GM19468 (cell line): Measurements from ENCODE around the gene SYN1.
"Not testable (repeated sequence)": the region's sequence is repeated elsewhere in the genome, so short reads cannot be mapped to it uniquely, and the experiment has no call there.

Experiments
- ATAC-seq: cut with Tn5 transposase; IDR thresholded peaks from one replicate; pipeline ENCODE4 v1.9.1; 2021; ENCODE audit warnings: mild to moderate bottlenecking, moderate library complexity, moderate number of reproducible peaks; ENCODE audit not compliant: unreplicated experiment; ENCODE audit errors: extremely low read depth

SYN1 gene

DNA sequence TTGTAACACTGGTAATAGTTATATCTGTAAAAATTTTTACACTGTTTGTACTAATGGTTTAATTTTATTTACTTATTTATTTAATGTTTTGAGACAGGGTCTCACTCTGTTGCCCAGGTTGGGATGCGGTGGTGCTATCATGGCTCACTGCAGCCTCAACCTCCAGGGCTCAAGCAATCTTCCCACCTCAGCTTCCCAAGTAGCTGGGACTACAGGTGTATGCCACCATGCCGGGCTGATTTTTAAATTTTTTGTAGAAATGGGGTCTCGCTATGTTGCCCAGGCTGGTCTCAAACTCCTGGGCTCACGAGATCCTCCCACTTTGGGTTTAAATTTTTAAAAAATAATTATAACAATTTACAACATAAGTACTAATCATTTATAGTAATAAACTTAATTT is 16.5 kb downstream of the SYN1 start:
- ATAC-seq, result not testable (repeated sequence)

DNA sequence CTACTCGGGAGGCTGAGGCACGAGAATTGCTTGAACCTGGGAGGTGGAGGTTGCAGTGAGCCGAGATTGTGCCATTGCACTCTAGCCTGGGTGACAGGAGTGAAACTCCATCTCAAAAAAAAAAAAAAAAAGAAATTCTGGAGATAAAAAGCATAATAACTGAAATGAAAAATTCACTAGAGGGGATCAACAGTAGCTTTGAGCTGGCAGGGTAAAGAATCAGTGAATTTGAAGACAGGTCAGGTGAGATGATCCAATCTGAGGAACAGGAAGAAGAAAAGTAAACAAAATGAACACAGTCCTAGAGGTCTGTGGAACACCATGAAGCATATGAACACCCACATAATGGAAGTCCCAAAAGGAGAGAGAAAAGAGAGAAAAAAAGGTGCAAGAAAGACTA is 22.4 kb downstream of the SYN1 start:
- ATAC-seq, result no peak

DNA sequence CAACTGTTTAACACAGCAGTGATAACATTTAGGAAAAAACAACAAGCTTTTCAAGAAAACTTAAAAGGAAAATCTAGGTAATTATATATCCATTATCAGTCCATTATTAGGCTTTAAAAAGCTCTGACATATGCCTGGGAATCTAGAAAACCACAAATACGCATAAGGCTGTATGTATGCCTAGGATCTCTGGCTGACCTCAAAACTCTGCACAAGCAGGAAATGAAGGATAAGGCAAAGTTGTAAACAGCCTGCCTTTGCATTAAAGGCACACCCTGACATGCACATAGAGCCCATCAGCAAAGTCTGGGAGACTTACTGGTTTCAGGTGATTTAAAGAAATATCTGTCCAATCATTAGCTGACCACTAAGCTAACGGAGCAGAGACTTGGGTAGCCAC is 23.4 kb downstream of the SYN1 start:
- ATAC-seq, result no peak

DNA sequence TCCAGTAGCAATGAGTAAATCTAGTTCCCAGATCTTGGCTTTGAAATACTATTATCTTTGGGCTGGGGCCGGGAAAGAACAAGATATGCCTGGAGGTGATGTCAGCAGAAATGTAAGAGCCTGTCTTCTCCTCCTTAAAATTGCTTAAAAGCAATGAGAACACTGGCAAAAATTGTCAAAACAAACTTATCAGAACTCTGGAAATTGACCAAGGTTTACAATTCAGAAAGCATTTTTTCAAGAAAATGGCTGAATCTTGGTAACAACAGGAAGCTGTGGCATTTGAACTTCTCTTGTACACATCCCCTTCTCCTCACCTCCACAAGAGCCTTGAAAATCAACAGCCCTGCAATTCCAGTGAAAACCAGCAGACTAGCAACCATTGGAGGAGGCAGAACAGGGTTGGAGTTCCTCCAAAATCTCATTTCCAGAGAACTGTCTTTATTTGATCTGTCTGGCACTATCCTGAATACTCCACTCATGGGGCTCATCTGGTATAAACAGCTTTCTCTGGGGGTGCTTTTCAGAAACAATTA is 23.9 kb downstream of the SYN1 start:
- ATAC-seq, result no peak

DNA sequence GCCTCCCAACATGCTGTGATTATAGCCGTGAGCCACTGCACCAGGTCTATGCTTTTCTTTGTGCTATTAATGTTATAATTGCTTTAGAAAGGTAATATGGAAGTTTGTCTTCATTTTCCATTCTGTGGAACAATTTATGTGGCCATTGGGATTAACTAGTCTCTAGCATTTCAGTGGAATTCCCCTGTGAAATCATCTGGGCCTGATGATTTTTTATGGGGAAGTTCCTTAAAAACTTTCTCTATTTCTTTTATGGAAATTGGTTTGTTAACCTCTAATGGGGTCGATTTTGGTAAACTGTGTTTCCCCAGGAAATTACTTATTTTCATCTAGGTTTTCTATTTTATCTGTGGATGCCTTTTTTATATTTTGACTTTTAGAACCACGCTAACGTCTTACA is 26.1 kb downstream of the SYN1 start:
- no peak for ATAC-seq

DNA sequence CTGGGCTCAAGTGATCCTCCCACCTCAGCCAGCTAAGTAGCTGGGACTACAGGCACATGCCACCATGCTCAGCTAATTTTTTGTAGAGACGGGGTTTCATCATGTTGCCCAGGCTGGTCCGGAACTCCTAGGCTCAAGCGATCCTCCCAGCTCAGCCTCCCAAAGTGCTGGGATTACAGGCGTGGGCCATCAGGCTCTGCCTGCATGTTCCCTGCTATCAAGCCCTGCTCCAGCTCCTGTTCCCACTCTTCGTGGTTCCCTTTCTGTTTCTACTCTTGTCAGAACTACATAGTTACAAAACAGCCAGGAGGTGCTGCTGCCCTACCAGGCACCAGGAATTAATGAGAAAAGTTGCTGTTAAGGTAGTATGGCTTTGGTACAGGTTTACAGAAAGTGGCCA is 28.7 kb downstream of the SYN1 start:
- no peak for ATAC-seq

DNA sequence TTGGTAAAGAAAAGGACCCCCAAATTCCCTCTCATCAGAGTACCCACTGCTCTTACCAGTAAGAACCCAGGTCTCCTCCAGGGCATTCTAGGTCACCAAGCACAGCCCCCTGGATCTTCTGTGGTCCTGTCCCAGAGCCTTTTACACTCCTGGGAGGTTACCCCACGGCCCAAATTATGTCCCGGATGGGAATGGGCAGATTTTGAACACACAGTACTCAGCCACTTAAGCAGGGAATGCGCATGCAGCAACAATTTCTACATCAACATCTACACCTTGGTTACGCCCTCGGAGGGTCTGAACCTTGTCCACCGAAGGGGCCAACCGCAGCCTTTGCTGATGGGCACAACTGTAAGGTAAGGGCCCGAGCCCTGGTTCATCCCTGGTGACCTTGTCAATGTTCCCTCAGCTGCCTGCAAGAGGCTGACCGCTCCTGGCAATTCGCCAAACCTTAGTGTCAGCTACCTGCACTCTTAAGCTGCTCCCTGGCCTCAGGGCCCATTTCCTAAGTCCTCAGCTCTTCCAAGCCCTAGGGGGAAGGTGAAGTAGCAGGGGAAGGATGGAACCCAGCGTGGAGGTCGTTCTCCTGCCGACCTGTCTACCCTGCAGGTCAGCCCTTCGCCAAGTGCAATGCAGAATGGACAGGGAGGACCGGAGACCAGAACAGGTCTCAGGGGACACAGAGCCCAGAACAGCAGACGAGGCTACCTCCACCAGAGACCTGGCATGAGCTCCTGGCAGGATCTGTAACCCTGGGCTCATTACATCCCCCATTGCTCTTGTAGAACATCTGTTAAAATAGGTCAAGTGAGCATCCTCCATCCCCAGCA is 31.5 kb downstream of the SYN1 start:
- no peak for ATAC-seq

DNA sequence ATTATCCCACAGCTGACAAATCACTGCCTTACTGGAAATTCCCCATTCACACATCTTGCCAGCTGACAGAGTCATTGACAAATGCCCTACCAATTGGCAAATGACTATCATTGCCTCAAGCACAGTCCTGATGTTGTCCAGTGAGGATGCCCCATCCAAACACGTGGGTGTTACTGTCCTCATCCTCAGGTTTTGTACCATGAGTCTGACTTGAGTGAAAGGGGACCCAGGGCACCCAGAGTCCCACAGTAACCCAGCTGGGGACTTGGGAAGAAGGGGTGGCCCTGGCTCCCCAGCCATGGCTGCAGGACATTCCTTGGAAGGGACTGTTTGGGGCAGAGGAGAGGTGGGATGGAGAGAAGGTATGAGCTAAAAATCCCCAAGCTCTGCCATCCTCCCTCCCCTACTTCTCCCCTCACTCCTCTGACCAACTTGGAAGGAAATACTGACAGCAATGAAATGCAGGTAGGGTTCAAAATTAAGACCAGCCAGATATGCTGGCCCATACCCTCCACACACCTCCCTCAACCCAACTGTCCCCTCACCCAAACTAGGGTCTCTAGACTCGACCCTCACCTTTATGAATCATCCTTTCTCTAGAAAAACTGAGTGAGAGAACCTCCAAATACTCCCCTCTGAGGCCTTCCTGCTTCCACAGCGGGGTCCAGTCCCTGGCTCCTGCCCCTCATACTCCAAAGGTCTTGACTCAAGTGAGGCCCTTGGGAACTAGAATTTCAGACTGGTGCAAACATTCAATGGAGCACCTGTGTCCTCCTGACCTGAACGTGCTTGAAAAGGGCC is 32.4 kb downstream of the SYN1 start:
- no peak for ATAC-seq

DNA sequence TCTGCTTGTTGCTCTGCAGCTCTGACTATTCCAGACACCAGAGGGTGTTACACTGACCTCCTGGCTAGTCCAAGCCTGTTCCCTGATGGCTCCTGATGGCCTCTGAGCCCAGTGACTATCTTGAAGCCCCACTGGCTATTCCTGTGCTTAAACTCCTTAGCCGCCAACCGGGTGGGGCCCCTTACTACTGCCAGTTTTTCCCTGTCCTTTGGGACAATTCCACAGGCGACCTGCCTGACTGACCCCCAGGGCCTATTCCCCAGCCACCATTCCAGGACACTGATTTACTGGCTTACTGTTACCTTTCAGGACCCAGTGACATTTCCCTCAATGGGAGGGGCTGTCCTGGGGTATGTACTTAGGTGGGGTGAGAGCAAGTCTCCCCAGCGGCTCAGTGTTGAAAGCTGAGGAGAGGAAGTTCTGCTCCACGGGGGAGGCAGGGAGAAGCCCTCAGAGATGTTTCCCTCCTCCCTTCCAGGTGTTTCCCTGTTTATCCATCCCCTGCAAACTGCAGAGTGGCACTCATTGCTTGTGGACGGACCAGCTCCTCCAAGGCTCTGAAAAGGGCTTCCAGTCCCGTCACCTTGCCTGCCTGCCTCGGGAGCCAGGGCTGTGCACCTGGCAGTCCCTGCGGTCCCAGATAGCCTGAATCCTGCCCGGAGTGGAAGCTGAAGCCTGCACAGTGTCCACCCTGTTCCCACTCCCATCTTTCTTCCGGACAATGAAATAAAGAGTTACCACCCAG is 33.4 kb downstream of the SYN1 start:
- no peak for ATAC-seq

DNA sequence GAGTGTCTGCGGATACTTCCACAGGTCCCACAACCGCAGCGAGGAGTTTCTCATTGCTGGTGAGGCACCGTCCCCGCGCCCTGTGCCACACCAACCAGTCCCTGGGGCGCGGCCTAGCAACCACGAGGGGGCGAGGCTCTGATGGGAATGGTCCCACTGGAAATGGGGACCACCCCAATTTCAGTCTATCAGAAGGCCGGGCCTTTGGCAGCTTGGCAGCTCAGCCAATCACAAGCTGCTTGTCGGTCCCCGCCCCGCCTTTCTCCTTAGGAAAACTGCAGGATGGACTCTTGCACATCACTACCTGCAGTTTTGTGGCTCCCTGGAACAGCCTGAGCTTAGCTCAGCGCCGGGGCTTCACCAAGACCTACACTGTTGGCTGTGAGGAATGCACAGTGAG is 34.4 kb downstream of the SYN1 start:
- no peak for ATAC-seq

DNA sequence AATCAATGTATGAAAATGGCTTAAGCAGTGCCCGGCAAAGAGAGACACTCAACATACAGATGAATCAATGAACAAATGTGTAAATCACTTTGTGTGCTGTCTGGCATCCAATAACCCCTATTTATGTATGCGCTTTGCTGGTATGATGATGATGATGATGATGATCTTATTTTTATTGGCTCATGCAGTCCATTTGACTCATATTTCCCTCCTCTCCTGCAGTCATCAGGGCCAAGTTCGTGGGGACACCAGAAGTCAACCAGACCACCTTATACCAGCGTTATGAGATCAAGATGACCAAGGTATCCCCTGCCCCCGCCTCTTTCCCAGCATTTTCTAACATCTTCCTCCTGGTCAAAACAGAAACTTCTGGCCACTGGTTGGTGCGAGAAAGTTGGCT is 34.9 kb downstream of the SYN1 start:
- ATAC-seq, result no peak

DNA sequence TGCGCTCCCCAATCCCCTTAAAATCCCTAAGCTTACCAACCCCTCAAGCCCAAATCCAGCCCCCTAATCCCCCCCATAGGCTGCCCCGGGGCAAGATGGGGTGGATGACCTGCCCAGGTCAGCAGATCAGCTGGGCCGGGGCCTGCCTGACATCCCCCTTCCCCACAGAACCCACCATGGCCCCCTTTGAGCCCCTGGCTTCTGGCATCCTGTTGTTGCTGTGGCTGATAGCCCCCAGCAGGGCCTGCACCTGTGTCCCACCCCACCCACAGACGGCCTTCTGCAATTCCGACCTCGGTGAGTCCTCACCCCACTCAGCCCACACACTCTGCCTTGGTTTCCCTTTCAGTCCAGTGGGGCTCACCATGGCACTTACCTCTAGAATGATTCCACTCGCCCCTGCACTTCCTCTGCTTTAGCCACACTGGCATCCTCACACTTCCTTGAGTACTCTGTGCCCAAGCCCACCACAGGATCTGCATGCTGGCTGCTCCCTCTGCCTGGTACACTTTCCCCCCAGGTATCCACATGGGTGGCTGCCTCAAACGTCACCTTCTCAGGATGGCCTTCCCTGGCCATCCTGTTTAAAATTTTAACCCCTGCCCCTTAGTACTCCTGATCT is 36.3 kb downstream of the SYN1 start:
- ATAC-seq, result no peak

DNA sequence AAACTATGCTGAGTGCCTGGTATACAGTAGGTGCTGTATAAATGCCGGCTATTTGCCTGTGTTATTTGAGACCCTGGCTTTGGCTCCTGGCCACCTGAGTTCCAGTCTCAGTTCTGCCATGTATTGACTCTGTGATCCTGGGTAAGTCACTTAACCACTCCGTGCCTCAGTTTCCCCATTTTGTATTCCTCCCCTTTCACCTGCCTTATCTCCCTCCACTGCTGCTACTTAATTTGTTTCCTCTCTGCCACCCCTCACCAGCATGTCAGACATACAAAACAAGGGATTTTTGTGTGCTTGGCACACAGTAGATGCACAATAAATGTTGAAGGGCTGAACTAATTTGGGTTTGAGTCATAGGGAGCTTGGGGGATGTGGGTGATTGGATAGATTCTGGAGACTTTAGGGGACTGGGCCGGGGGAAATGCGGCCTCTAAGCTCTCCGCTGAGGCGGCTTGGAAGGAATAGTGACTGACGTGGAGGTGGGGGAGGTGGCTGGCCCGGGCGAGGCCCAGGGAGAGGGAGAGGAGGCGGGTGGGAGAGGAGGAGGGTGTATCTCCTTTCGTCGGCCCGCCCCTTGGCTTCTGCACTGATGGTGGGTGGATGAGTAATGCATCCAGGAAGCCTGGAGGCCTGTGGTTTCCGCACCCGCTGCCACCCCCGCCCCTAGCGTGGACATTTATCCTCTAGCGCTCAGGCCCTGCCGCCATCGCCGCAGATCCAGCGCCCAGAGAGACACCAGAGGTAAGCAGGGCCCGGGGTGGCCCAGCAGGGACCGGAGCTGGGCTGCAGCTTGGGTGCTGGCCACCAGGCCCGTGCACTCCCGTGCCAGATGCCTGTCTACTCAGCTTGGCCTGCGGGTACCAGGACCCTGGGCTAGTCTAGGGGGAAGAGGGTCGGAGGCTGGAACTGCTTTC is 37.7 kb downstream of the SYN1 start, which contains the start of gene TIMP1:
TSS of gene TIMP1 (plus strand) at position 706 of the 917 bp plus-strand sequence. CDS start 980 bp downstream, outside the sequence.
- ATAC-seq, result peak; percentile 56

DNA sequence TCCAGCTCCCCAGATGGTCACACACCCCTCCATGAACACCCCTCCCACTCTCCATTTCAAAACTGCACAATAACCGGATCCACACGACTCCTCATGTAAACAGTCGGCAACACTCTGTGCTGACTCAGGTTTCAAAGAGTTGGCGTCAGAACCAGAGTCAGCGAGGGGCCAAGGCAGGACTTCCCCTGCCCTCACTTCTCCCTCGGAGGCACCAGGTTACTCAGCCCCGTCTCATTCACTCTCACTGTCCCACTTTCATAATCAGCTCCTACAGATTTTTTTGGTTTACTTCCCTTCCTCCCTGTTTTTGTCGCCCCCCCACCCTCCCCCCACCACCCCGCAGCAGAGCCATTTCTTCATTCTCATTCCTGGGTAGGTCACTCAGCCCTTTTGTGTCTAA is 40.1 kb downstream of the SYN1 start:
- ATAC-seq, result no peak

DNA sequence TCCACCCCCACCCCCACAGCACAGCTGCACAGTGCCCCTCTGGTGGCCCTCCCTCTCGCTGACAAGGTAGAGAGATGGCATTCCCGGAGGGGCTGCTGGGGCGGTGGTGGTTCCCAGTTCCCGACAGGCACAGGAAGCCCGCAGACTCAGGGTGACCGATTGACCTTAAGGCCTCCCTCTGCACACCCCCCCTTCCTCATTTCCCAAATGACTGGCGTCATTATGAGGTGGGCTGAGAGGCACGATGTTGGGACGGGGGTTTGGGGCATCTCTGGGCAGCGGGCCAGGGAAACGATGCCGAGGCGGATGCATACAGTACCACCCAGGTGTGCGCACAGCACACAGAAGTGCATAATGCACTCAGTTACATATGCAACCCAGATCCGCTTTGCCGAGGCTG is 41.0 kb downstream of the SYN1 start:
- no peak for ATAC-seq

DNA sequence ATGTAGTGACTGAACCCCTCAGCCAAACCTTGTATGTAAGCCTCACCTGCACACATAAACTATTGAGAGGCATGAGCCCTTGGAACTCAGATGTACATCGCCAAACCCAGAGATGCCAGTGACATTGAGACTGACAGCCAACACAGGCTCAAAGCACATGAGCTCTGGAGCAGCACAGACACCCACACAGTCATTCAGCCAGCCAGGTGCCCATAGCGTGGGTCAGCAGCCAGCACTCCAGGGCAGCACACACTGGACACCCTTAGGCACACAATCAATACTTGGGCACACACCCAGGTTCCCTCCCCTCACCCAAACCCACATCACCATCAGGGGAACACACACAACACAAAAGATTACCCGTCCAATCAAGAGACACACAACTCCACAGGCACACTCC is 41.8 kb downstream of the SYN1 start:
- no peak for ATAC-seq

DNA sequence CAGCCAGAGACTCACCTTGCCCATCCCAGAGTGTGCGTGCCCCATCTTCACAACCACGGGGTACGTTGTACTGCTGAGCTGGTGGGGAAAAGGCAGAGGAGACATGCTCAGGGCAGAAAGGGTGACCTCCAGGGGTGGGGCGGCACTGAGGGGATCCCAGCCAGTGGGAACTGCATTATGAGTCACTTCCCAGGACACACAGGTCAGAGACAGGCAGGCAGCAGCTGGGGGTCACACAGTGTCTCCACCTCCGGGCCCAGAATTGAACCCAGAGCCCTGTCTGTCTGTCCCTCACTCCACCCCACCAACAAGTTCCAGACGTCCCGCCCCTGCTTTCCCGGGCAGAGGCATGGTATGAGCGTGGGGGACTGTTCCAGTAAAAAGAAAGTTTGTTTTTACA is 42.2 kb downstream of the SYN1 start:
- ATAC-seq, result no peak

DNA sequence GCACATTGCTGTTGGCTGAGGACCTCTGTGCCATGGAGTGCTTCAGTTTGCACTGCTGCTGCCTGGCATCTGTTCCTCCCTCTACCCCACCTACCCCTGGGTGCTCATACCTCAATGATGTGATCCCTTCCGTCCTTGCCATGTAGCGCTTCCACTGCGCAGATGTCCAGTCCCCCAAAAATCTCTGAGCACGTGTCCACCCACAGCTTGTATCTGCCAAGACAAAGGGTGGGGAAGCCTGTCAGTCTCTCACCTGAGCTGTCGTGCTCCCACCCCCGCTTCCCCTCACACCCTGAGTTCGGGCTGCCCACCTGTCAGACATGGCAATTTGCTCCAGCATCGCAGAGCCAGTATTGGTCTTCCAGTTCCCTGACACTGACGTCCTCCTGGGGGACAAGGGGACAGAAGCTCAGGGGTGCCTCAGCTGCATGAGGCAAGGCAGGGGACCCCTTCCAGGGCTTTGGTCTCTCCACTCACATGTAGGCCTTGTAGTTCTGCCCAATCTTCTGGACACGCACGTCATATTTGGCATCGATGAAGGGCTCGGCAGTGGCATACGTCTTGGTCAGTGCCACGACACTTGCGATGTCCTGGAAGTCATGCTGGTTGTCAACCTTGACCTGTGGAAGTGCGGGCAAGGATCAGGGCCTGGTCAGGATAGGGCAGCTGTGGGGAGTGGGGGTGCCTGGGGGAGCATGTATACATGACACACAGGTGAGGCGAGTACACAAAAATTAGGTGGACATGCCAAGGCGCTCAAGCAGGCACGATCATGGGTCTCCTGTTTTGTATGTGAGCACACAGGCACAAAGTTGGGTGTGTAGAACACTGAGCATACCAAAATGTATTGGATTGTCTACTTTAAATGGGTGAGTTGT is 43.4 kb downstream of the SYN1 start:
- no peak for ATAC-seq
